HG02973 (cell line): ENCODE data around the gene FMN2.

Experiments used
- ATAC-seq: cut with Tn5 transposase; IDR thresholded peaks from one replicate; pipeline ENCODE4 v1.9.1; 2021; ENCODE audit warnings: moderate library complexity; ENCODE audit not compliant: unreplicated experiment

Gene FMN2

GRCh38 chr1:240511789-240512188 lies 420.1 kb downstream of the FMN2 start:
- ATAC-seq, result no peak

- ATAC-seq, result no peak
These were observed 423.8 kb downstream of the FMN2 start for GRCh38 chr1:240515505-240515904.

GRCh38 chr1:240516069-240516468 lies 424.4 kb downstream of the FMN2 start:
- ATAC-seq, result no peak

GRCh38 chr1:240517891-240518290 lies 426.2 kb downstream of the FMN2 start:
- ATAC-seq, result no peak

- ATAC-seq, result no peak
These were observed 430.6 kb downstream of the FMN2 start for GRCh38 chr1:240522122-240522822.

GRCh38 chr1:240524356-240525069 lies 432.8 kb downstream of the FMN2 start:
- ATAC-seq, result no peak
